HEK293 (cell line): Measurements from ENCODE around the gene ADM2.

Source experiments
- CTCF ChIA-PET: fragments of 350-600 bp; formaldehyde crosslinking; extraction: SDS; loops from one replicate; lab custom pipeline; 2021; ENCODE audit warnings: antibody characterized with exemption; lab: Yijun Ruan, JAX
- POLR2A ChIA-PET: fragments of 300-600 bp; formaldehyde crosslinking; extraction: SDS; loops from one replicate; lab custom pipeline; 2020; ENCODE audit warnings: antibody characterized with exemption, inconsistent platforms; lab: Yijun Ruan, JAX
- H3K27ac ChIP-seq: fragments of 200-500 bp; sonication (Bioruptor generic); 2 replicates; pipeline ENCODE4 v1.5.1; 2014; ENCODE audit warnings: low read depth, low read length, control low read depth, inconsistent platforms; ENCODE audit errors: extremely low read depth
- H3K36me3 ChIP-seq, 2 experiments: fragments of 200-500 bp in 1 of 2; sonication (Bioruptor generic) in 1 of 2; 1 replicate in 1 of 2; 2 replicates in 1 of 2; pipeline ENCODE4 v1.5.1; 2014 to 2017; ENCODE audit warnings: inconsistent platforms in 2 of 2, low read length in 2 of 2; ENCODE audit not compliant: control insufficient read depth in 2 of 2, insufficient read depth in 1 of 2
- H3K4me1 ChIP-seq: fragments of 200-500 bp; sonication (Bioruptor generic); 2 replicates; pipeline ENCODE4 v1.5.1; 2014; ENCODE audit warnings: mild to moderate bottlenecking, low read length, inconsistent platforms; ENCODE audit not compliant: control insufficient read depth, insufficient read depth
- H3K4me3 ChIP-seq: 2 replicates; pipeline ENCODE4 v1.5.1; 2011; ENCODE audit warnings: low read depth, mild to moderate bottlenecking, control low read depth, low read length, moderate library complexity
- H3K9me3 ChIP-seq: fragments of 200-500 bp; sonication (Bioruptor generic); 2 replicates; pipeline ENCODE4 v1.5.1; 2014; ENCODE audit warnings: low read depth, low read length, inconsistent platforms; ENCODE audit not compliant: control insufficient read depth, insufficient read depth
- GLIS2 ChIP-seq: fragments of 450-650 bp; formaldehyde crosslinking; IDR thresholded peaks from 2 replicates; pipeline ENCODE4 v1.5.1; 2016; ENCODE audit warnings: missing biosample characterization, missing genetic modification characterization
- HIC1 ChIP-seq: fragments of 450-650 bp; formaldehyde crosslinking; IDR thresholded peaks from 2 replicates; pipeline ENCODE4 v1.5.1; 2016; ENCODE audit warnings: missing biosample characterization, missing genetic modification characterization
- PBX3 ChIP-seq: sonication (generic); formaldehyde crosslinking; IDR thresholded peaks from 2 replicates; pipeline ENCODE4 v1.8.1; 2022; ENCODE audit warnings: mild to moderate bottlenecking, moderate library complexity, missing genetic modification reagents
- SETDB1 ChIP-seq: IDR thresholded peaks from one replicate; pipeline ENCODE4 v1.6.1; 2017; ENCODE audit warnings: mild to moderate bottlenecking, low read length, moderate library complexity, mixed read lengths; ENCODE audit not compliant: insufficient read length
- ZFP41 ChIP-seq: fragments of 450-650 bp; formaldehyde crosslinking; IDR thresholded peaks from 2 replicates; pipeline ENCODE4 v1.5.1; 2016; ENCODE audit warnings: missing biosample characterization, missing genetic modification characterization, borderline replicate concordance
- ZNF121 ChIP-seq: fragments of 450-650 bp; formaldehyde crosslinking; IDR thresholded peaks from 2 replicates; pipeline ENCODE4 v1.5.1; 2016; ENCODE audit warnings: missing biosample characterization, missing genetic modification characterization
- ZNF174 ChIP-seq: fragments of 450-650 bp; formaldehyde crosslinking; IDR thresholded peaks from 2 replicates; pipeline ENCODE4 v1.5.0; 2017; ENCODE audit warnings: missing biosample characterization, mild to moderate bottlenecking, missing genetic modification characterization
- ZNF280D ChIP-seq: fragments of 450-650 bp; formaldehyde crosslinking; IDR thresholded peaks from 2 replicates; pipeline ENCODE4 v1.5.1; 2016; ENCODE audit warnings: missing biosample characterization, missing genetic modification characterization
- ZNF449 ChIP-seq: fragments of 450-650 bp; formaldehyde crosslinking; IDR thresholded peaks from 2 replicates; pipeline ENCODE4 v1.5.1; 2017; ENCODE audit warnings: missing biosample characterization, mild to moderate bottlenecking, missing genetic modification characterization, moderate library complexity
- ZNF664 ChIP-seq: fragments of 450-650 bp; formaldehyde crosslinking; IDR thresholded peaks from 2 replicates; pipeline ENCODE4 v1.5.1; 2016; ENCODE audit warnings: missing biosample characterization, missing genetic modification characterization
- ZNF785 ChIP-seq: fragments of 450-650 bp; formaldehyde crosslinking; IDR thresholded peaks from 2 replicates; pipeline ENCODE4 v1.5.1; 2016; ENCODE audit warnings: missing biosample characterization, missing genetic modification characterization

The ADM2 gene

GRCh38 chr22:50463188-50463900 is 18.0 kb upstream of the ADM2 start:
- H3K27ac ChIP-seq, result no peak overlapping the region
- H3K9me3 ChIP-seq, result no peaks in the 10 kb centered on the region
- H3K36me3 ChIP-seq, result peaks cover 4 to 100% of the 10 kb centered on the region in 2 experiments; a peak in 2 of 3 replicates
- H3K4me3 ChIP-seq, result no peak overlapping the region
- ChIA-PET POLR2A (no interaction called here), CTCF (interaction anchor here (0.7 to 1.7 kb wide), 3 partner anchors 10 to 305 kb away, joined by 3 to 6 read pairs (median 3); no protein-coding TSS in a partner anchor)
- no peaks in the 10 kb centered on the region for H3K4me1 ChIP-seq
- no peak for TF ChIP-seq ZNF785 (tag by site-specific recombination)
- no peak for TF ChIP-seq ZNF121 (tag by site-specific recombination)
- no peak for TF ChIP-seq ZNF664 (tag by site-specific recombination)
- no peak for TF ChIP-seq ZNF174 (tag by site-specific recombination)
- TF ChIP-seq ZFP41 (tag by site-specific recombination), result no peak
- no peak for TF ChIP-seq ZNF449

GRCh38 chr22:50464451-50464850 is 16.9 kb upstream of the ADM2 start:
- ChIA-PET CTCF (no interaction called here), POLR2A (no interaction called here)
- H3K36me3 ChIP-seq, result peaks cover 0 to 98% of the 10 kb centered on the region in 2 experiments; a peak in 2 of 3 replicates

More at GRCh38 chr22:50464451-50464850, 16.9 kb upstream of the ADM2 start:
- TF ChIP-seq HIC1 (0 out of 2 replicates have a peak, but pooled peaks have one; percentile 33), PBX3 (0 out of 2 replicates have a peak, but pooled peaks have one; percentile 35), ZNF280D (no peak), GLIS2 (peak; percentile 33; the same call in 1 of the 2 replicates), SETDB1 (no peak)
- no peaks in the 10 kb centered on the region for H3K9me3 ChIP-seq
- no peak overlapping the region for H3K27ac ChIP-seq
- H3K4me1 ChIP-seq, result no peaks in the 10 kb centered on the region
- H3K4me3 ChIP-seq, result no peak overlapping the region
